GM19438 (cell line): Measurements from ENCODE around the gene HEPACAM.

ENCODE experiments used
- ATAC-seq: cut with Tn5 transposase; IDR thresholded peaks from one replicate; pipeline ENCODE4 v1.9.1; 2021; ENCODE audit warnings: low read depth; ENCODE audit not compliant: unreplicated experiment

HEPACAM gene

GRCh38 chr11:124943741-124944140 lies 7.9 kb upstream of the HEPACAM start:
- no peak for ATAC-seq

GRCh38 chr11:124943254-124943616 lies 7.4 kb upstream of the HEPACAM start:
- no peak for ATAC-seq

- no peak for ATAC-seq
Observed at GRCh38 chr11:124942466-124943253, 6.8 kb upstream of the HEPACAM start.

- no peak for ATAC-seq
Observed at GRCh38 chr11:124941703-124942102, 5.9 kb upstream of the HEPACAM start.

- no peak for ATAC-seq
Observed at GRCh38 chr11:124938970-124939369, 3.1 kb upstream of the HEPACAM start.

GRCh38 chr11:124938206-124938765 lies 2.4 kb upstream of the HEPACAM start:
- ATAC-seq, result no peak

- no peak for ATAC-seq
Observed at GRCh38 chr11:124937336-124937935, 1.6 kb upstream of the HEPACAM start.

- ATAC-seq, result no peak
Observed at GRCh38 chr11:124934862-124935547, 842 bp downstream of the HEPACAM start.

GRCh38 chr11:124930799-124931198 lies 5.0 kb downstream of the HEPACAM start:
- ATAC-seq, result peak; percentile 89

- no peak for ATAC-seq
Observed at GRCh38 chr11:124928942-124929665, 6.7 kb downstream of the HEPACAM start.

- no peak for ATAC-seq
Observed at GRCh38 chr11:124923296-124923695, 12.6 kb downstream of the HEPACAM start.

- no peak for ATAC-seq
Observed at GRCh38 chr11:124922831-124923230, 13.0 kb downstream of the HEPACAM start.

GRCh38 chr11:124920870-124921609 lies 14.8 kb downstream of the HEPACAM start:
- ATAC-seq, result peak; percentile 87

- no peak for ATAC-seq
Observed at GRCh38 chr11:124920356-124920755, 15.5 kb downstream of the HEPACAM start.

- no peak for ATAC-seq
Observed at GRCh38 chr11:124919898-124920297, 15.9 kb downstream of the HEPACAM start.

- no peak for ATAC-seq
Observed at GRCh38 chr11:124918950-124919349, 16.9 kb downstream of the HEPACAM start, which contains the start of gene HEPN1. Gene HEPN1, plus strand, starts transcription at chr11:124919250.

GRCh38 chr11:124917115-124917637 lies 18.7 kb downstream of the HEPACAM start:
- ATAC-seq, result no peak

- ATAC-seq, result no peak
Observed at GRCh38 chr11:124916370-124916710, 19.5 kb downstream of the HEPACAM start.

GRCh38 chr11:124915541-124916369 lies 20.1 kb downstream of the HEPACAM start:
- ATAC-seq, result no peak
